IPS DF 6.9 (cell line): ENCODE data around the gene ZP2.
"Not testable (repeated sequence)": the region's sequence is repeated elsewhere in the genome, so short reads cannot be mapped to it uniquely, and the experiment has no call there.

Source experiments
- DNase-seq: peaks from one replicate; pipeline ENCODE4 v3.0.0-alpha.2; 2013; ENCODE audit warnings: low read depth, low spot score
- H3K27ac ChIP-seq: one replicate; pipeline ENCODE4 v1.5.1; 2013; ENCODE audit warnings: low read length, control low read depth
- H3K27me3 ChIP-seq: 2 replicates; pipeline ENCODE4 v1.6.1; 2013; ENCODE audit warnings: mild to moderate bottlenecking, low read length; ENCODE audit not compliant: control insufficient read depth, insufficient read depth
- H3K36me3 ChIP-seq: 2 replicates; pipeline ENCODE4 v1.6.1; 2013; ENCODE audit warnings: low read length; ENCODE audit not compliant: control insufficient read depth, insufficient read depth
- H3K4me1 ChIP-seq: 2 replicates; pipeline ENCODE4 v1.6.1; 2013; ENCODE audit warnings: low read length; ENCODE audit not compliant: control insufficient read depth, insufficient read depth
- H3K4me3 ChIP-seq: 2 replicates; pipeline ENCODE4 v1.5.1; 2013; ENCODE audit warnings: mild to moderate bottlenecking, low read length
- H3K9me3 ChIP-seq: 2 replicates; pipeline ENCODE4 v1.6.1; 2013; ENCODE audit warnings: low read length, inconsistent platforms; ENCODE audit not compliant: control insufficient read depth, insufficient read depth
- WGBS: extraction: QIAGEN DNeasy Blood & Tissue Kit; methylation state at CpG from one replicate; pipeline ENCODE4 v1.1.7; 2013; ENCODE audit warnings: mixed read lengths, missing lambda C conversion rate; ENCODE audit not compliant: insufficient read length, insufficient coverage; 5-methylcytosine and 5-hydroxymethylcytosine counted together

Gene ZP2

DNA sequence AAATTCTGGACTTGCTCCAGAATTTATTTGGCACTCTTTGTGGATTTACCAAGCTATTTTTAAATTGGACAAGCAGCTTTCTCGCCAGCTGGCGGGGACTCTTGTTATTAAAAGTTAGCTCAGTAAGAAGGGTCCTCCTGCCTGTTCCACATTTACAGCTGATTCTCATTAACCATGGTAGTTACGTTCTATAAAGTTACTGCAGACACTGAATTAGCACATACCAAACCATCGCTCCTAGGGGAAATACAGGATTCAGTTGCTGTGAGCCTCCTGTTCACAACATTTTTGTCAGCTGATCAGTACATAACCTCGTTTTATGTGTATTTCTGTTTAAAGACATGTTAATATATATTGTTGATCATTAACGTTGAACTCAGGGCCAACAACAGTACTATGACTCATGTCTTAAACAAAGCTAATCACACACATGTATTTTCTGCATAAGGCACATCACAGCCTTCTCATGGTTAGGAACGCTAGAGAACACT lies 48.7 kb downstream of the ZP2 start:
- no CpG with 5 or more reads among the region's 7 CpGs for WGBS
- no peak overlapping the region for H3K4me3 ChIP-seq
- H3K36me3 ChIP-seq = peaks cover 17% of the 10 kb centered on the region; the same call in 1 of the 2 replicates
- no peaks in the 10 kb centered on the region for H3K4me1 ChIP-seq
- no peaks in the 10 kb centered on the region for H3K27me3 ChIP-seq
- H3K9me3 ChIP-seq = no peaks in the 10 kb centered on the region
- no peak overlapping the region for H3K27ac ChIP-seq
- DNase-seq = no peak

DNA sequence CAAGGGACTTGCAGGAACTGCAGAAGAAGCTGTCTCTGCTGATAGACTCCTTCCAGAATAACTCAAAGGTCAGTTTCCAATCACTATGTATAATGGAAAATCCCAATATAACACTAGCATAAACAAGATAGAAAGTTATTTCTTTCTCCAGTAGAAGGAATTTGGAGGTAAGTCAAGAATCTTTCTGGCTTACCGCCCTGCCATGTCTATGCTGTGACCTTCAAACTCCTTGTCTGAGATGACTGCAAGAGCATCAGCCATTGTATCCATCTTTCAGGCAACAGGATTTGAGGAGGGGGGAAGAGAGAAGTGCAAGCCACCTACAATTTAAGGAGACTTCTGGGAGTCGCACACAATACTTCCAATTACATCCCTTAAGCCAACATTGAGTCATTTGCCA lies 50.2 kb downstream of the ZP2 start:
- Histone ChIP-seq H3K4me1 (no peaks in the 10 kb centered on the region), H3K9me3 (no peaks in the 10 kb centered on the region), H3K4me3 (no peak overlapping the region), H3K27ac (no peak overlapping the region), H3K36me3 (peaks cover 11% of the 10 kb centered on the region; the same call in 1 of the 2 replicates), H3K27me3 (no peaks in the 10 kb centered on the region)
- no peak for DNase-seq
- no CpG with 5 or more reads among the region's 2 CpGs for WGBS

DNA sequence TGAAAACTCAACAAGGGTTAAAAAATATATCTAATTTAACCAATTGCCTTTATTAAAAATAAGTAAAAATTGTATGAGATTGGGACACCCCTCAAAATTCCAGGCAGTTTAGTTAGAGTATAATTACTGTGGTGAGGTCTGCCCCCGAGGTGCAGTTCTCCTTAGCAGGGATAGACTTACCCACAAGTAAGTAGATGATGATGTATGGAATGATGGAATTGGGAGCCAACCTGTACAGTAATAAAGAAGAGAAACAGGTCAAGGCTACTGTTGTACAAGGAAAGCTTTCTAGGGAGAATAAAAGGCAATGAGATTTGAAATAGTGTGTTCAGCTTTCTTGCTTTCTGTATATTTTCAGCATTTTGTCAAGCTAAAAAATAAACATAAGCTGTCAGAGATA lies 51.1 kb downstream of the ZP2 start:
- no peak overlapping the region for H3K27ac ChIP-seq
- no peak overlapping the region for H3K4me3 ChIP-seq
- no CpG with 5 or more reads among the region's 1 CpG for whole genome bisulfite sequencing

DNA sequence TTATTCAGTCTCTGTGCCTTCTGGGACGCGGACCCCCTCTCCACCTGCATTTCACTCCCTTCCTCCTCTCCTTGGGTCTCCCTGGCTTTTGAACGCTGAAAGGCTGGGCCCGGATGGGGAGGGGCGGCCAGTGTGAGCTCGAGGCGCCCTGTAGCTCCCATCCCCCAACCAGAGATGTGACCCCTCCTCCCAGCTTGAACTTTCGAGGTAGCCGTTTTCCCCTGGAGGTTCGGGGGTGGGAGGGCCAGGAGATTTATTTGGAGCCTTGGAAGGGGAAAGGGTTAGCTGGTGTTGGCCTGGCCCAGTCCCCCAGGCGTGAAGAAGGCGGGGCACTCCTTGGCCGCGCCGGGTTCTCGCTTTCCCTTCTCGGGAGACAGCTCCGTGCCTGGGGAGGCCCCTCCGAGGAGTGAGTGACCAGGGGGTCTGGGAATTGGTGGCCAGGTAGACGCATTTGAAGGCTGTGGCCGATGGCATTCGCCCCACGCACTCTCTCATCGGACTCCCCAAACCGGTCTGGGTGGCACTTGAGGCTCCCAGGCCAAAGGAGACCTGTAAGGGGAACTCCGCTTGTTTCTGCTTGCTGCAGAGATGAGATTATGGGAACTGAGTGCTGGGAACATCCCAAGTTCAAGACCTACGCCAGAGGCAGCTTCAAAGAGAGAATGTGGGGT lies 52.0 kb downstream of the ZP2 start:
- DNase-seq = no peak
- no CpG with 5 or more reads among the region's 27 CpGs for WGBS
- no peak overlapping the region for H3K27ac ChIP-seq

More for the DNA sequence above, 51.1 kb downstream of the ZP2 start:
- H3K27me3 ChIP-seq = no peaks in the 10 kb centered on the region
- DNase-seq = no peak
- peaks cover 11% of the 10 kb centered on the region; the same call in 1 of the 2 replicates for H3K36me3 ChIP-seq
- no peaks in the 10 kb centered on the region for H3K9me3 ChIP-seq
- H3K4me1 ChIP-seq = no peaks in the 10 kb centered on the region

DNA sequence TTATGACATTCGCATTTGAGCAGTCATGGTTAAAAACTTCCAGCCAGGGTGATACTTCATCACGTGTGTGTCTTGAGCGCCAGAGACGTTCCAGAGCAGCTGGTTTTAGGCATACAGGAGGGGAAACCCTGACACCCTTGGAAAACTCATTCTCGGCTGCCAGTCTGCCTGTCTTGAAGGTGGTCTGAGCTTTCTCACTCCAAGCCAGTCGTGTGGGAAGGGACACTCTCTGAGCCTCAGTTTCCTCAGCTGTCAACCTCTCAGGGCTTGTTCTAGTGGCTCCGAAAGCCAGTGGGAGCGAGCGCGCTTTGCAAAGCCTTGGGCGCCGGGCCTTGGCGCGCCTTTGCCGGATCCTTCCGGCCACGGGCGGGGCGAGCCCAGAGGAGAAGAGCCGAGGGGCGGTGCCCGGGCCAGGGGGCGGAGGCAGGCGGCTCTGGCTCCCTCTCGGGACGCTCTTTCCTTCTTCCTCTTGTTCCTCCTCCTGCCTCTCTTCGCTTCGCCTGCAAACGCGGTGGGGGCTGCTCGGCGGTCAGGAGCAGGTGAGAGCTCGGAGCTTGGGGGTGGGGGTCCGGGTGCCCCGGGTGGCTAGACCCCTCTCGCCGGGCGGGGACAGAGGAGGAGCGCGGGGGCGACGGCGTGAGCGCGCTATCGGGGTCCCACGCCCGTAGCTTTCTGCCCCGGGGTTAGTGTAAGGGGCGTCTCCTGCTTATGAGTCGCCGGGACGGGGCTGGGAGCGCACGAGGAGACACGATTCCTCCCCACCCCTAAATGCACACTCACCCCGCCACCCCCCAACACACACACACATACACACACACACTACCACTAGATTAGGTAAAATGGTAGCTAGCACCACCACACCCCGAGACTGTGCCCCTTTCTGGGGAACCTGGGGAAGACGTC lies 52.9 kb downstream of the ZP2 start, which contains the start of gene LDAF1:
Gene LDAF1, plus strand, starts transcription at position 467 of the 903 bp plus-strand sequence. CDS start 2,509 bp downstream, outside the sequence.
- no CpG with 5 or more reads among the region's 59 CpGs for WGBS
- no peaks in the 10 kb centered on the region for H3K4me1 ChIP-seq
- peaks cover 7% of the 10 kb centered on the region; the same call in 1 of the 2 replicates for H3K36me3 ChIP-seq
- no peaks in the 10 kb centered on the region for H3K27me3 ChIP-seq
- peak; percentile 33 for DNase-seq
- H3K9me3 ChIP-seq = no peaks in the 10 kb centered on the region
- H3K4me3 ChIP-seq = peak within 1 kb of the TSS; percentile 80
- H3K27ac ChIP-seq = no peak within 1 kb of the TSS

More for the DNA sequence above, 52.0 kb downstream of the ZP2 start:
- Histone ChIP-seq H3K27me3 (no peaks in the 10 kb centered on the region), H3K4me3 (peak overlapping the region; percentile 80; the same call in 1 of the 2 replicates), H3K4me1 (no peaks in the 10 kb centered on the region), H3K36me3 (peaks cover 8% of the 10 kb centered on the region; the same call in 1 of the 2 replicates), H3K9me3 (no peaks in the 10 kb centered on the region)

DNA sequence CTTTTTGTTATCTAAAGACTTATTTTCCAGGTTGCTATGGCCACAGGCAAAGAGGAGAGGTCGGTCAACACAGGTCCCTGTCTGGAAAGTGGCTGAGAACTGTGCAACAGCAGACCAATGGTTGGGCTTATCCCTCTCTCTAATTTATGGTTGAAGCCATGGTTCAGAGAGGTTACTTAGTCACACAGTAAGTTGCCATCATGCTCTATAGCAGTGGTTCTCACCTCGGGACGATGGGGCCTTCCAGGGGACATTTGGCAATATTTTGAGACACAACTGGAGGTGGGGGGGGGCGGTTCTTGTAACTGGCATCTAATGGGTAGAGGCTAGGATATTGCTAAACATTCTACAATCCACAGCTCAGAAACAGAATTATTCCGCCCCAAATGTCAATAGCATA lies 53.7 kb downstream of the ZP2 start:
- H3K27ac ChIP-seq = no peak overlapping the region
- no peak overlapping the region for H3K4me3 ChIP-seq
- no peaks in the 10 kb centered on the region for H3K9me3 ChIP-seq
- no peaks in the 10 kb centered on the region for H3K27me3 ChIP-seq
- DNase-seq = no peak
- peaks cover 4% of the 10 kb centered on the region; the same call in 1 of the 2 replicates for H3K36me3 ChIP-seq
- WGBS = no CpG with 5 or more reads among the region's 5 CpGs
- H3K4me1 ChIP-seq = no peaks in the 10 kb centered on the region

DNA sequence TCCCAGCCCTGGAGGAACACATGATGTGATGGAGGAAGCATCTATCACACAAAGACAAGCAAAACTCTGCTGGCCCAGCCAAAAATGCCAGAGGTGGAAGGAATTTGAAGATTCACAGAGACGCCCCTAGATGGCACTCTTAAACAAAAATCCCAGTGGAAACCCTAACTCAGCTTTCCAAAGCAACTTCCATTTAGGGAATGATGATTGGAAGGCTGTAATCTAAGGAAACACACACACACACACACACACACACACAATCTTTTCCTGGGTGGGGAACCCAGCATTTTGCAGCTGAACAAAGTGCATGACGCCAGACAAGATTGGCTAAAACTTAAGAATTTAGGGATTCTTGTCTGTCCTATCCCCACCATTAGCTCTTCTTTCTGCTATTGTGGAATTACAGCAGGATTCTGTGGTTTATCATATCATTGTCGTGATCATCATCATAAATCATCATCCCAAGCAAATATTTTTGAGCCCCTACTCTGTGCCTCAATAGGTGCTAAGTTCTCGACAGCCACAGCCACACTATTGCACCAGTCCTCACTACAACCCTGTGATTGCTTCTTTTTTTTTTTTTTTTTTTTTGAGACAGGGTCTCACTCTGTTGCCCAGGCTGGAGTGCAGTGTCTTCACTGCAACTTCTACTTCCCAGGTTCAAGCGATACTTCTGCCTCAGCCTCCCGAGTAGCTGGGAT lies 54.5 kb downstream of the ZP2 start:
- DNase-seq = peak; percentile 50
- H3K9me3 ChIP-seq = no peaks in the 10 kb centered on the region
- H3K4me3 ChIP-seq = no peak overlapping the region
- no peak overlapping the region for H3K27ac ChIP-seq
- H3K27me3 ChIP-seq = no peaks in the 10 kb centered on the region
- no CpG with 5 or more reads among the region's 6 CpGs for WGBS
- H3K4me1 ChIP-seq = no peaks in the 10 kb centered on the region
- H3K36me3 ChIP-seq = peaks cover 4% of the 10 kb centered on the region; the same call in 1 of the 2 replicates

DNA sequence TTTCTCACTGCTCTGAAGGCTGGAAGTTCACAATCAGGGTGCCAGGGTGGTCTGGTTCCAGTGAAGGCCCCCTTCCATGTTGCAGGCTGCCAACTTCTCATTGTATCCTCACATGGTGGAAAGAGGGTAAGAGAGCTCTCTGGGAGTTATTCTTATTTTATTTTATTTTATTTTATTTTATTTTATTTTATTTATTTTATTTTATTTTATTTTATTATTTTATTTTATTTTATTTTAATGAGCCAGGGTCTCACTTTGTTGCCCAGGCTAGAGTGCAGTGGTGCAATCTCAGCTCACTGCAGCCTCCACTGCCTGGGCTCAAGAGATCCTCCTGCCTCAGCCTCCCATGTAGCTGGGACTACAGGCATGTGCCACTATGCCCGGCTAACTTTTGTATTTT lies 55.4 kb downstream of the ZP2 start:
- DNase-seq, H3K27ac ChIP-seq, H3K9me3 ChIP-seq, H3K36me3 ChIP-seq, H3K4me3 ChIP-seq, H3K27me3 ChIP-seq, H3K4me1 ChIP-seq: not testable (repeated sequence)
- no CpG with 5 or more reads among the region's 1 CpG for WGBS

DNA sequence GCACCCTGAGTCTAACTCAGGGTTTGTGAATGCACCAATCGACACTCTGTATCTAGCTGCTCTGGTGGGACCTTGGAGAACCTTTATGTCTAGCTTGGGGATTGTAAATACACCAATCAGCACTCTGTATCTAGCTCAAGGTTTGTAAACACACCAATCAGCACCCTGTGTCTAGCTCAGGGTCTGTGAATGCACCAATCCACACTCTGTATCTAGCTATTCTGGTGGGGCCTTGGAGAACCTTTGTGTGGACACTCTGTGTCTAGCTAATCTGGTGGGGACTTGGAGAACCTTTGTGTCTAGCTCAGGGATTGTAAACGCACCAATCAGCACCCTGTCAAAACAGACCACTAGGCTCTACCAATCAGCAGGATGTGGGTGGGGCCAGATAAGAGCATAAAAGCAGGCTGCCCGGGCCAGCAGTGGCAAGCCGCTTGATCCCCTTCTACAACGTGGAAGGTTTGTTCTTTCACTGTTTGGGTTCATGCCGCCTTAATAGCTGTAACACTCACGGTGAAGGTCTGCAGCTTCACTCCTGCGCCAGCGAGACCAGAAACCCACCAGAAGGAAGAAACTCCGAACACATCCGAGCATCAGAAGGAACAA lies 58.1 kb downstream of the ZP2 start:
- not testable (repeated sequence) for H3K27me3 ChIP-seq, H3K27ac ChIP-seq, H3K4me3 ChIP-seq, DNase-seq, H3K9me3 ChIP-seq, H3K4me1 ChIP-seq, H3K36me3 ChIP-seq
- WGBS = no CpG with 5 or more reads among the region's 11 CpGs
